Skeletal muscle tissue (tissue), 4 donors: ENCODE data around the gene PADI3. TPM values are rescaled to one million over a fixed set of nuclear protein-coding genes. Genes with fewer than 3 reads are reported as not detected.

ENCODE experiments used
- H3K27ac ChIP-seq: one replicate; pipeline ENCODE4 v1.7.0; 2013; ENCODE audit warnings: mild to moderate bottlenecking, low read depth, low read length, inconsistent platforms
- H3K27me3 ChIP-seq, 3 donors: one replicate each; pipeline ENCODE4 v1.7.0; 2013; ENCODE audit warnings: low read length in 3 of 3; ENCODE audit not compliant: control insufficient read depth in 3 of 3, insufficient read depth in 3 of 3
- H3K36me3 ChIP-seq, 3 donors: one replicate each; pipeline ENCODE4 v1.7.0; 2013; ENCODE audit warnings: low read length in 3 of 3; ENCODE audit not compliant: control insufficient read depth in 3 of 3, insufficient read depth in 3 of 3
- H3K4me1 ChIP-seq, 3 donors: one replicate each; pipeline ENCODE4 v1.7.0; 2013; ENCODE audit warnings: low read length in 3 of 3, mild to moderate bottlenecking in 3 of 3; ENCODE audit not compliant: control insufficient read depth in 3 of 3, insufficient read depth in 3 of 3
- H3K4me3 ChIP-seq, 3 donors: one replicate each; pipeline ENCODE4 v1.7.0; 2013; ENCODE audit warnings: low read length in 3 of 3
- H3K9ac ChIP-seq, 3 donors: one replicate each; pipeline ENCODE4 v1.7.0; 2013; ENCODE audit warnings: low read length in 3 of 3, mild to moderate bottlenecking in 3 of 3, moderate library complexity in 2 of 3, low read depth in 1 of 3
- H3K9me3 ChIP-seq, 3 donors: one replicate each; pipeline ENCODE4 v1.7.0; 2013; ENCODE audit warnings: low read length in 3 of 3; ENCODE audit not compliant: control insufficient read depth in 3 of 3
- total RNA-seq: library from RNA; depleted of rRNA; stranded (reverse); fragments of >200 nt; gene quantifications from one replicate; pipeline ENCODE4 v1.2.3, GENCODE V29; 2014
- donor health status: Osteomylitis.

The PADI3 gene
- total RNA-seq, 1 donor from 2014 or later: not detected

GRCh38 chr1:17265950-17266349 lies 17.1 kb downstream of the PADI3 start:
- H3K9me3 ChIP-seq: no peaks in the 10 kb centered on the region
- no peak overlapping the region for H3K27ac ChIP-seq
- no peaks in the 10 kb centered on the region for H3K4me1 ChIP-seq
- no peak overlapping the region for H3K4me3 ChIP-seq
- H3K9ac ChIP-seq: no peak overlapping the region
- no peaks in the 10 kb centered on the region for H3K36me3 ChIP-seq
- peaks cover 0 to 7% (median 0%) of the 10 kb centered on the region in 3 donors for H3K27me3 ChIP-seq

GRCh38 chr1:17270891-17271765 lies 22.2 kb downstream of the PADI3 start:
- H3K27ac ChIP-seq: no peak overlapping the region

GRCh38 chr1:17272066-17272465 lies 23.2 kb downstream of the PADI3 start:
- Histone ChIP-seq H3K4me1 (no peaks in the 10 kb centered on the region), H3K9ac (no peak overlapping the region), H3K4me3 (no peak overlapping the region), H3K9me3 (no peaks in the 10 kb centered on the region), H3K36me3 (no peaks in the 10 kb centered on the region), H3K27me3 (peaks cover 8 to 25% (median 18%) of the 10 kb centered on the region in 3 donors), H3K27ac (no peak overlapping the region)

More at GRCh38 chr1:17270891-17271765, 22.2 kb downstream of the PADI3 start:
- H3K36me3 ChIP-seq: no peaks in the 10 kb centered on the region
- H3K4me1 ChIP-seq: no peaks in the 10 kb centered on the region
- no peak overlapping the region for H3K9ac ChIP-seq
- H3K4me3 ChIP-seq: no peak overlapping the region
- H3K27me3 ChIP-seq: peaks cover 5 to 19% (median 13%) of the 10 kb centered on the region in 3 donors
- no peaks in the 10 kb centered on the region for H3K9me3 ChIP-seq

DNA sequence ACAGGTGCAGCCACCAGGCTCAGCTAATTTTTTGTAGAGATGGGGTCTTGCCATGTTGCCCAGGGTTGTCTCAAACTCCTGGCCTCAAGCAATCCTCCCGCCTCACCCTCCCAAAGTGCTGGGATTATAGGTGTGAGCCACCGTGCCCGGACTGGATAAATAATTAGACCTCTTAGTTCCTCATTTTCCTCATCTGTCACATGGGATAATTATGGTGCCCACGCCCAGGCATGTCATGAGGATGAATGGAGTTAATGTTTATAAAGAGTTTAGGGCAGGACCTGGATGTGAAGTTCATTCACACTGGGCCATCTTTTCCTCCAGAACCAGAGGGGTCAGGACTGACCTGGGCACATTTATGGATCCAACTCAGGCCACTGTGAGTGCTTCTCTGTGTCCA lies 23.7 kb downstream of the PADI3 start:
- no peaks in the 10 kb centered on the region for H3K9me3 ChIP-seq
- H3K4me1 ChIP-seq: no peaks in the 10 kb centered on the region
- H3K27me3 ChIP-seq: peaks cover 11 to 28% (median 18%) of the 10 kb centered on the region in 3 donors
- no peak overlapping the region for H3K4me3 ChIP-seq
- no peak overlapping the region for H3K27ac ChIP-seq
- H3K9ac ChIP-seq: no peak overlapping the region
- no peaks in the 10 kb centered on the region for H3K36me3 ChIP-seq

DNA sequence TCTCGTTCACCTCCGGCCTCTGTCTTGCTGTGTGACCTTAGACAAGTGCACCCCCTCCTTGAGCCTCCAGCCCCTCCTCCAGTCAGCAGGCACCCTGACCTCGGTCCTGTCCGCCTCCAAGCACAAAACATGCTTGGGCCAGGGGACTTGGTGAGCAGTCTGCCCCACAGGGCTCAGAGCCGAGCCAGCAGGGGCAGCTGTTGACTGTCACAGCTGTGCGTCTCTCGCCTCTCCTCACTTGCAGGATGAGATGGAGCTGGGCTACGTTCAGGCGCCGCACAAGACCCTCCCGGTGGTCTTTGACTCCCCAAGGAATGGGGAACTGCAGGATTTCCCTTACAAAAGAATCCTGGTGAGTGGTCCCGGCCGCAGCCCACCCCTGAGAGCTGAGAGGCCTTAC lies 24.2 kb downstream of the PADI3 start:
- H3K9me3 ChIP-seq: no peaks in the 10 kb centered on the region
- H3K27ac ChIP-seq: no peak overlapping the region
- no peaks in the 10 kb centered on the region for H3K36me3 ChIP-seq
- H3K4me3 ChIP-seq: no peak overlapping the region
- no peak overlapping the region for H3K9ac ChIP-seq
- peaks cover 13 to 30% (median 18%) of the 10 kb centered on the region in 3 donors for H3K27me3 ChIP-seq
- H3K4me1 ChIP-seq: no peaks in the 10 kb centered on the region

DNA sequence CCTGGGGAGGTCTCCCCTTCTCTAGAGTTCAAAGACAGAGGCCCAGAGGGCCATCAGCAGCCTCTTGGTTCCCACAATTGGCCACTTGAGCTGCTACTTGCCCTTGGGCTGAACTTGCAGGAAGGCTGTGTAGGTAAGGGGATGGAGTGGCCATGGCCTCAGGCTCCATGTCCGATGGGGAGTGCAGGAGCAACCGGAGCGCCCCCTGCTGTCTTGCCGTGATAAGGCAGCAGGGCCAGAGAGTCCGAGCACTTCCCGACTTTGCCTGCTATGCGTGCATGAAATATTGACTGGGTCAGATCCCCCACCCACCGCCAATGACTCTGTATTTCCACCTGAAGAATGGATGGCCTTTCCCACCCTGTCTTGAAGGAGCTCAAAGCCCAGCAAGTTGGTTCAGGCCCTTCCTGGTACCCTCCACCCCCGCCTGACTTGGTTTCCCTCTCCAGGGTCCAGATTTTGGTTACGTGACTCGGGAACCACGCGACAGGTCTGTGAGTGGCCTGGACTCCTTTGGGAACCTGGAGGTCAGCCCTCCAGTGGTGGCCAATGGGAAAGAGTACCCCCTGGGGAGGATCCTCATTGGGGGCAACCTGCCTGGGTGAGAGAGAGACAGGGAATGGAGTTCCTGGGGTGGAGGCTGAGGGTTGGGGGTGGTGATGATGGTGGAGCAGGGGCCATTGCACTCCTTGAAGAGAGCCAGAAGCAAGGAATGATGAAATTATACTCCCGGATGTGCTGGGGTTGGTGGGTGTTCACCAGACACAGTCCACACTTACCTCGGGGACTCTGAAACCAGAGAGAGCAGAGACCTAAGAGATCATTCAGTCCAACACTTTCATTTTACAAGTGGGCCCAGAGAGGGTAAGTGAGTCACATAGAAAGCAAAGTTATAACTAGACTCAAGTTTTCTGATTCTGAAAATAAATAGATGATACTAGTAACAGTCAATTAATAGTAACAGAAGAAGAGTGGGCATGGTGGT lies 25.6 kb downstream of the PADI3 start:
- no peaks in the 10 kb centered on the region for H3K9me3 ChIP-seq
- no peaks in the 10 kb centered on the region for H3K36me3 ChIP-seq

DNA sequence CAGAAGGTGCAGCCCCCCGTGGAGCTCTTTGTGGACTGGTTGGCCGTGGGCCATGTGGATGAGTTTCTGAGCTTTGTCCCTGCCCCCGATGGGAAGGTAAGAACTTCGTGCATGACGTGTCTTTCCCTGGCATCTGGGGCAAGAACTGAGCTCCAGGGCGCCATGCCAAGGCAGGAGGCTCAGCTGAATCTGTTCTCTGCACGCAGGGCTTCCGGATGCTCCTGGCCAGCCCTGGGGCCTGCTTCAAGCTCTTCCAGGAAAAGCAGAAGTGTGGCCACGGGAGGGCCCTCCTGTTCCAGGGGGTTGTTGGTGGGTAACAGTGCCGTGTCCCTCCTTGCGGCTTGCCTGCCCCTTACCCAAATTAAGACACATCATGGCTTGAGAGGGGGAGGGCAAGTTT lies 27.7 kb downstream of the PADI3 start:
- Histone ChIP-seq H3K9me3 (no peaks in the 10 kb centered on the region), H3K27ac (no peak overlapping the region), H3K27me3 (peaks cover 12 to 44% (median 30%) of the 10 kb centered on the region in 3 donors), H3K4me1 (no peaks in the 10 kb centered on the region), H3K9ac (no peak overlapping the region), H3K4me3 (no peak overlapping the region), H3K36me3 (no peaks in the 10 kb centered on the region)

More for the DNA sequence above, 25.6 kb downstream of the PADI3 start:
- H3K27ac ChIP-seq: no peak overlapping the region
- H3K4me3 ChIP-seq: no peak overlapping the region
- no peaks in the 10 kb centered on the region for H3K4me1 ChIP-seq
- peaks cover 13 to 30% (median 20%) of the 10 kb centered on the region in 3 donors for H3K27me3 ChIP-seq
- no peak overlapping the region for H3K9ac ChIP-seq

GRCh38 chr1:17277511-17278159 lies 28.7 kb downstream of the PADI3 start:
- H3K9me3 ChIP-seq: no peaks in the 10 kb centered on the region
- H3K4me3 ChIP-seq: no peak overlapping the region
- peaks cover 17 to 54% (median 38%) of the 10 kb centered on the region in 3 donors for H3K27me3 ChIP-seq
- H3K9ac ChIP-seq: no peak overlapping the region
- H3K27ac ChIP-seq: no peak overlapping the region
- no peaks in the 10 kb centered on the region for H3K4me1 ChIP-seq
- no peaks in the 10 kb centered on the region for H3K36me3 ChIP-seq

GRCh38 chr1:17278996-17279830 lies 30.3 kb downstream of the PADI3 start:
- Histone ChIP-seq H3K9ac (no peak overlapping the region), H3K36me3 (no peaks in the 10 kb centered on the region), H3K4me1 (no peaks in the 10 kb centered on the region), H3K27ac (no peak overlapping the region), H3K4me3 (no peak overlapping the region), H3K9me3 (no peaks in the 10 kb centered on the region), H3K27me3 (peaks cover 18 to 55% (median 50%) of the 10 kb centered on the region in 3 donors)
